HFFc6 (cell line): ENCODE data around the gene ZBTB45. TPM values are rescaled to one million over a fixed set of nuclear protein-coding genes. Genes with fewer than 3 reads are reported as not detected.
A peak's percentile ranks its signal among the peaks of the same experiment; 100 is the strongest.

ENCODE experiments used
- DNase-seq: peaks from one replicate; pipeline ENCODE4 v3.0.0-alpha.2; 2018
- H3K27ac Mint-ChIP-seq: 2 replicates; pipeline ENCODE4 v1.8.0; 2020; ENCODE audit warnings: mild to moderate bottlenecking, mixed read lengths
- H3K27me3 Mint-ChIP-seq: 2 replicates; pipeline ENCODE4 v1.8.0; 2021; ENCODE audit warnings: mild to moderate bottlenecking, moderate library complexity, mixed read lengths; ENCODE audit not compliant: insufficient read depth
- H3K36me3 Mint-ChIP-seq: 2 replicates; pipeline ENCODE4 v1.8.0; 2021; ENCODE audit warnings: low read depth, mixed read lengths
- H3K4me1 Mint-ChIP-seq: 2 replicates; pipeline ENCODE4 v1.8.0; 2020; ENCODE audit warnings: low read depth, mixed read lengths
- H3K4me3 Mint-ChIP-seq: 2 replicates; pipeline ENCODE4 v1.8.0; 2020; ENCODE audit warnings: mild to moderate bottlenecking, moderate library complexity, mixed read lengths
- H3K9me3 Mint-ChIP-seq: 2 replicates; pipeline ENCODE4 v1.8.0; 2020; ENCODE audit warnings: mild to moderate bottlenecking, mixed read lengths
- CTCF ChIP-seq: fragments of 200-600 bp; sonication (generic); IDR thresholded peaks from 2 replicates; pipeline ENCODE4 v1.5.0; 2021; ENCODE audit warnings: antibody characterized with exemption, mild to moderate bottlenecking
- total RNA-seq, 6 experiments: library from RNA; stranded (reverse); fragmentation: NEBNext Ultra II Directional; extraction: Animal tissue kit (Norgen Biotek cat#: 25700); gene quantifications; 2 replicates in 1 of 6; 3 replicates in 5 of 6; pipeline ENCODE4 v1.2.3, GENCODE V29; 2021

The ZBTB45 gene
- total RNA-seq, 6 experiments from 2014 or later: 15.0 to 17.4 (median 16.7) TPM

GRCh38 chr19:58562122-58563033 lies 42.8 kb upstream of the ZBTB45 start:
- Mint-ChIP-seq H3K27ac (no peak overlapping the region), H3K4me3 (peak overlapping the region; percentile 71), H3K27me3 (peaks cover 11% of the 10 kb centered on the region), H3K4me1 (peaks cover 15% of the 10 kb centered on the region; the same call in 1 of the 2 replicates), H3K36me3 (peaks cover 13% of the 10 kb centered on the region), H3K9me3 (peaks cover 4% of the 10 kb centered on the region; the same call in 1 of the 2 replicates)
- no peak for DNase-seq
- no peak for TF ChIP-seq CTCF

- H3K27ac Mint-ChIP-seq: no peak overlapping the region
- TF ChIP-seq CTCF: no peak
- peaks cover 11% of the 10 kb centered on the region for H3K27me3 Mint-ChIP-seq
- H3K4me3 Mint-ChIP-seq: no peak overlapping the region
- H3K36me3 Mint-ChIP-seq: peaks cover 20% of the 10 kb centered on the region
- H3K9me3 Mint-ChIP-seq: peaks cover 4% of the 10 kb centered on the region; the same call in 1 of the 2 replicates
- H3K4me1 Mint-ChIP-seq: peaks cover 23% of the 10 kb centered on the region
- no peak for DNase-seq
Observed at GRCh38 chr19:58561373-58562121, 41.9 kb upstream of the ZBTB45 start.

- Mint-ChIP-seq H3K36me3 (peaks cover 26% of the 10 kb centered on the region), H3K27me3 (peaks cover 11% of the 10 kb centered on the region), H3K4me1 (peaks cover 29% of the 10 kb centered on the region), H3K9me3 (peaks cover 4% of the 10 kb centered on the region; the same call in 1 of the 2 replicates), H3K4me3 (no peak overlapping the region), H3K27ac (peak overlapping the region; percentile 100; the same call in 1 of the 2 replicates)
- TF ChIP-seq CTCF: no peak
- no peak for DNase-seq
Observed at GRCh38 chr19:58560921-58561320, 41.3 kb upstream of the ZBTB45 start.

GRCh38 chr19:58560007-58560887 lies 40.6 kb upstream of the ZBTB45 start:
- TF ChIP-seq CTCF: no peak
- H3K36me3 Mint-ChIP-seq: peaks cover 26% of the 10 kb centered on the region
- H3K4me1 Mint-ChIP-seq: peaks cover 32% of the 10 kb centered on the region
- DNase-seq: no peak
- peak overlapping the region; percentile 99 for H3K4me3 Mint-ChIP-seq
- peaks cover 11% of the 10 kb centered on the region for H3K27me3 Mint-ChIP-seq
- peak overlapping the region; percentile 100 for H3K27ac Mint-ChIP-seq
- peaks cover 4% of the 10 kb centered on the region; the same call in 1 of the 2 replicates for H3K9me3 Mint-ChIP-seq
